CD14-positive monocyte (primary cell): ENCODE results near the gene CLDN10. TPM values are rescaled to one million over a fixed set of nuclear protein-coding genes. Genes with fewer than 3 reads are reported as not detected.

Experiments used
- DNase-seq, 3 donors: peaks; one replicate each; pipeline ENCODE4 v3.0.0-alpha.2; 2011 to 2022
- H2AFZ ChIP-seq: 2 replicates; pipeline ENCODE4 v1.6.0; 2012; ENCODE audit warnings: mild to moderate bottlenecking, low read depth, low read length, inconsistent platforms; ENCODE audit not compliant: insufficient read depth, poor library complexity, severe bottlenecking
- H3K27ac ChIP-seq, 2 donors: 1 replicate in 1 of 2; 2 replicates in 1 of 2; pipeline ENCODE4 v1.5.1; 2012 to 2013; ENCODE audit warnings: low read length in 2 of 2, control low read depth in 1 of 2, inconsistent platforms in 1 of 2, low read depth in 1 of 2, mild to moderate bottlenecking in 1 of 2
- H3K27me3 ChIP-seq, 2 donors: one replicate each; pipeline versions ENCODE4 v1.6.0 to v1.6.1; 2011 to 2013; ENCODE audit warnings: low read length in 2 of 2; ENCODE audit not compliant: control insufficient read depth in 2 of 2, insufficient read depth in 2 of 2
- H3K36me3 ChIP-seq, 2 donors: replicated peaks in 1 of 2; 1 replicate in 1 of 2; 2 replicates in 1 of 2; pipeline versions ENCODE4 v1.5.1 to v1.6.1; 2012 to 2013; ENCODE audit warnings: low read length in 2 of 2, control low read depth in 1 of 2, inconsistent platforms in 1 of 2, mild to moderate bottlenecking in 1 of 2; ENCODE audit not compliant: insufficient read depth in 2 of 2, control insufficient read depth in 1 of 2
- H3K4me1 ChIP-seq, 2 donors: 1 replicate in 1 of 2; 2 replicates in 1 of 2; pipeline versions ENCODE4 v1.5.1 to v1.6.1; 2012 to 2013; ENCODE audit warnings: low read length in 2 of 2, control low read depth in 1 of 2, inconsistent platforms in 1 of 2, mild to moderate bottlenecking in 1 of 2, moderate library complexity in 1 of 2; ENCODE audit not compliant: insufficient read depth in 2 of 2, control insufficient read depth in 1 of 2
- H3K4me2 ChIP-seq: replicated peaks from 2 replicates; pipeline ENCODE3; 2012; ENCODE audit warnings: low read length, moderate library complexity, mild to moderate bottlenecking; ENCODE audit not compliant: poor library complexity, severe bottlenecking; ENCODE audit errors: extremely low read depth
- H3K4me3 ChIP-seq, 3 experiments: fragments of 200-600 bp in 1 of 3; sonication (generic) in 1 of 3; replicated peaks in 1 of 3; 1 replicate in 2 of 3; 2 replicates in 1 of 3; pipeline ENCODE4 v1.5.1; 2011 to 2013; ENCODE audit warnings: low read length in 3 of 3, mild to moderate bottlenecking in 3 of 3, control low read depth in 2 of 3, low read depth in 2 of 3, inconsistent platforms in 1 of 3, moderate library complexity in 1 of 3
- H3K79me2 ChIP-seq: 2 replicates; pipeline ENCODE4 v1.6.0; 2012; ENCODE audit warnings: mild to moderate bottlenecking, control low read depth, inconsistent platforms, low read length, moderate library complexity; ENCODE audit not compliant: insufficient read depth
- H3K9ac ChIP-seq: 2 replicates; pipeline ENCODE4 v1.6.0; 2017; ENCODE audit warnings: low read length, mild to moderate bottlenecking; ENCODE audit not compliant: insufficient read depth, poor library complexity, severe bottlenecking
- H3K9me3 ChIP-seq, 2 donors: replicated peaks in 1 of 2; 1 replicate in 1 of 2; 2 replicates in 1 of 2; pipeline versions ENCODE4 v1.5.1 to v1.6.1; 2012 to 2013; ENCODE audit warnings: low read length in 2 of 2, control low read depth in 1 of 2; ENCODE audit not compliant: control insufficient read depth in 1 of 2, insufficient read depth in 1 of 2
- H4K20me1 ChIP-seq: 2 replicates; pipeline ENCODE4 v1.6.0; 2012; ENCODE audit warnings: mild to moderate bottlenecking, low read length, control low read depth, moderate library complexity; ENCODE audit not compliant: insufficient read depth
- H3K27ac Mint-ChIP-seq, 7 donors: one replicate each; pipeline ENCODE4 v1.8.0; 2020; ENCODE audit warnings: mild to moderate bottlenecking in 7 of 7, mixed read lengths in 7 of 7, moderate library complexity in 6 of 7, inconsistent platforms in 2 of 7
- H3K27me3 Mint-ChIP-seq, 3 donors: one replicate each; pipeline ENCODE4 v1.8.0; 2021 to 2022; ENCODE audit warnings: low read depth in 3 of 3, mild to moderate bottlenecking in 3 of 3, mixed read lengths in 3 of 3, moderate library complexity in 3 of 3, inconsistent platforms in 1 of 3
- H3K36me3 Mint-ChIP-seq, 2 donors: one replicate each; pipeline ENCODE4 v1.8.0; 2020; ENCODE audit warnings: mixed read lengths in 2 of 2, inconsistent platforms in 1 of 2, mild to moderate bottlenecking in 1 of 2
- H3K4me1 Mint-ChIP-seq: one replicate; pipeline ENCODE4 v1.8.0; 2020; ENCODE audit warnings: mild to moderate bottlenecking, mixed read lengths
- H3K4me3 Mint-ChIP-seq, 2 donors: one replicate each; pipeline ENCODE4 v1.8.0; 2020; ENCODE audit warnings: mild to moderate bottlenecking in 2 of 2, mixed read lengths in 2 of 2, moderate library complexity in 1 of 2
- H3K9me3 Mint-ChIP-seq, 7 donors: one replicate each; pipeline ENCODE4 v1.8.0; 2020 to 2022; ENCODE audit warnings: mixed read lengths in 7 of 7, mild to moderate bottlenecking in 6 of 7, moderate library complexity in 6 of 7, inconsistent platforms in 2 of 7
- WGBS: methylation state at CpG from one replicate; pipeline ENCODE4 v1.1.5; 2013; ENCODE audit warnings: missing lambda C conversion rate; ENCODE audit not compliant: insufficient coverage; 5-methylcytosine and 5-hydroxymethylcytosine counted together
- intact Hi-C, 2 donors: fragments of 100-400 bp; cut with micrococcal nuclease; formaldehyde crosslinking; loops; one replicate each; pipeline versions ENCODE4 v1.15.0 to v1.15.1; 2023
- polyA plus RNA-seq, 3 donors: library from polyadenylated mRNA; depleted of rRNA in 1 of 3; unstranded in 2 of 3; stranded (reverse) in 1 of 3; fragments of 300-500 nt in 2 of 3; fragments of >200 nt in 1 of 3; fragmentation: Illumina TruSeq in 2 of 3; gene quantifications; 1 replicate in 2 of 3; 2 replicates in 1 of 3; pipeline ENCODE4 v1.2.3, GENCODE V29; 2012 to 2021
- TF ChIP-seq, protein P1 (sequence below): fragments of 200-600 bp; IDR thresholded peaks from one replicate; pipeline ENCODE4 v1.8.0; 2022; ENCODE audit warnings: antibody characterized with exemption, mild to moderate bottlenecking

The CLDN10 gene
- polyA plus RNA-seq, 3 donors = 0.35 TPM; not detected in 2

GRCh38 chr13:95559100-95559499, 6.6 kb downstream of the CLDN10 start:
- Histone ChIP-seq H3K9me3 (no peaks in the 10 kb centered on the region), H3K27me3 (peaks cover 0 to under 1% of the 10 kb centered on the region in 2 donors), H3K4me3 (no peak overlapping the region), H4K20me1 (no peaks in the 10 kb centered on the region), H3K27ac (no peak overlapping the region), H3K79me2 (no peaks in the 10 kb centered on the region), H3K4me1 (peaks cover 10 to 13% of the 10 kb centered on the region in 2 donors), H3K4me2 (no peak overlapping the region), H2AFZ (no peak overlapping the region), H3K9ac (no peak overlapping the region), H3K36me3 (no peaks in the 10 kb centered on the region)
- 80% methylated on average over 1 of the region's 6 CpGs for WGBS
- TF ChIP-seq, protein P1, sequence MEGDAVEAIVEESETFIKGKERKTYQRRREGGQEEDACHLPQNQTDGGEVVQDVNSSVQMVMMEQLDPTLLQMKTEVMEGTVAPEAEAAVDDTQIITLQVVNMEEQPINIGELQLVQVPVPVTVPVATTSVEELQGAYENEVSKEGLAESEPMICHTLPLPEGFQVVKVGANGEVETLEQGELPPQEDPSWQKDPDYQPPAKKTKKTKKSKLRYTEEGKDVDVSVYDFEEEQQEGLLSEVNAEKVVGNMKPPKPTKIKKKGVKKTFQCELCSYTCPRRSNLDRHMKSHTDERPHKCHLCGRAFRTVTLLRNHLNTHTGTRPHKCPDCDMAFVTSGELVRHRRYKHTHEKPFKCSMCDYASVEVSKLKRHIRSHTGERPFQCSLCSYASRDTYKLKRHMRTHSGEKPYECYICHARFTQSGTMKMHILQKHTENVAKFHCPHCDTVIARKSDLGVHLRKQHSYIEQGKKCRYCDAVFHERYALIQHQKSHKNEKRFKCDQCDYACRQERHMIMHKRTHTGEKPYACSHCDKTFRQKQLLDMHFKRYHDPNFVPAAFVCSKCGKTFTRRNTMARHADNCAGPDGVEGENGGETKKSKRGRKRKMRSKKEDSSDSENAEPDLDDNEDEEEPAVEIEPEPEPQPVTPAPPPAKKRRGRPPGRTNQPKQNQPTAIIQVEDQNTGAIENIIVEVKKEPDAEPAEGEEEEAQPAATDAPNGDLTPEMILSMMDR = no peak
- intact Hi-C loops = no loop called here
- H3K27ac Mint-ChIP-seq = no peak overlapping the region
- DNase-seq = no peak
- H3K4me3 Mint-ChIP-seq = no peak overlapping the region
- peaks cover 0 to 1% (median 0%) of the 10 kb centered on the region in 7 donors for H3K9me3 Mint-ChIP-seq
- no peaks in the 10 kb centered on the region for H3K36me3 Mint-ChIP-seq
- peaks cover 3 to 8% (median 4%) of the 10 kb centered on the region in 3 donors for H3K27me3 Mint-ChIP-seq
- peaks cover 12% of the 10 kb centered on the region for H3K4me1 Mint-ChIP-seq

- Mint-ChIP-seq H3K27ac (no peak overlapping the region), H3K9me3 (no peaks in the 10 kb centered on the region), H3K4me3 (no peak overlapping the region), H3K4me1 (peaks cover 13% of the 10 kb centered on the region), H3K36me3 (no peaks in the 10 kb centered on the region), H3K27me3 (peaks cover 0 to 3% (median 0%) of the 10 kb centered on the region in 3 donors)
- intact Hi-C loops = no loop called here
- Histone ChIP-seq H4K20me1 (no peaks in the 10 kb centered on the region), H3K4me3 (no peak overlapping the region), H3K79me2 (no peaks in the 10 kb centered on the region), H3K9me3 (no peaks in the 10 kb centered on the region), H3K4me1 (peaks cover 13% of the 10 kb centered on the region in 2 donors), H2AFZ (no peak overlapping the region), H3K4me2 (no peak overlapping the region), H3K27me3 (no peaks in the 10 kb centered on the region), H3K9ac (no peak overlapping the region), H3K27ac (no peak overlapping the region), H3K36me3 (no peaks in the 10 kb centered on the region)
- TF ChIP-seq, protein P1 = no peak
- no peak for DNase-seq
- 100% methylated on average over 2 of the region's 6 CpGs for WGBS
Observed at GRCh38 chr13:95560387-95560786, 7.9 kb downstream of the CLDN10 start.
